ENCODE data around the gene HSD11B2.

Gene HSD11B2

GRCh38 chr16:67390816-67391423 lies 40.0 kb upstream of the HSD11B2 start:
- no peak overlapping the region for H3K4ac ChIP-seq (ENCODE audit: low read depth in 1 of 2, low read length in 2 of 2)
- H2BK12ac ChIP-seq (ENCODE audit: low read length in 2 of 2): no peak overlapping the region
- no peak overlapping the region for H2AK5ac ChIP-seq (ENCODE audit: low read length, severe bottlenecking)
- H3K9ac ChIP-seq (ENCODE audit: low read length): no peak overlapping the region
- no peak overlapping the region for H3K4me2 ChIP-seq (ENCODE audit: low read length, poor library complexity, severe bottlenecking)
- H3K4me3 ChIP-seq (ENCODE audit: insufficient read depth in 1 of 2, low read depth in 1 of 2, low read length in 2 of 2): no peak overlapping the region
- DNase-seq: no peak
- H3K27me3 ChIP-seq (ENCODE audit: control insufficient read depth in 1 of 2, insufficient read depth in 1 of 2, low read length in 2 of 2): peaks cover 37 to 76% of the 10 kb centered on the region in 2 experiments
- no peak overlapping the region for H2BK120ac ChIP-seq (ENCODE audit: low read depth, low read length)
- H3K4me1 ChIP-seq (ENCODE audit: control insufficient read depth, insufficient read depth, low read depth, low read length): peaks cover 31% of the 10 kb centered on the region
- H3K23ac ChIP-seq (ENCODE audit: low read length in 2 of 2): no peak overlapping the region
- no peak overlapping the region for H4K91ac ChIP-seq (ENCODE audit: low read length)
- H3K27ac ChIP-seq (ENCODE audit: low read length, poor library complexity, severe bottlenecking): no peak overlapping the region
- no peak overlapping the region for H2AFZ ChIP-seq (ENCODE audit: low read depth, low read length)
- H3K36me3 ChIP-seq (ENCODE audit: control insufficient read depth in 1 of 2, insufficient read depth in 2 of 2, low read depth in 1 of 2, low read length in 2 of 2): no peaks in the 10 kb centered on the region
- H3K79me1 ChIP-seq (replicated peaks; ENCODE audit: low read length, poor library complexity, severe bottlenecking): no peaks in the 10 kb centered on the region
- H3K14ac ChIP-seq (ENCODE audit: low read length in 2 of 2): peak overlapping the region in 1 of 2 experiments; percentile 10
- no peak overlapping the region for H2BK5ac ChIP-seq (ENCODE audit: low read depth, low read length, poor library complexity, severe bottlenecking)
- H3K18ac ChIP-seq (ENCODE audit: low read depth in 1 of 2, low read length in 2 of 2): no peak overlapping the region
- WGBS: 94% methylated on average over 11 of the region's 11 CpGs
- no peaks in the 10 kb centered on the region for H3K9me3 ChIP-seq (ENCODE audit: control insufficient read depth, low read length)
- no peak overlapping the region for H4K8ac ChIP-seq (ENCODE audit: low read length)
- H2BK15ac ChIP-seq (ENCODE audit: low read depth, poor library complexity, severe bottlenecking): no peak overlapping the region

- 85% methylated on average over 14 of the region's 15 CpGs for WGBS
- no peaks in the 10 kb centered on the region for H3K9me3 ChIP-seq (ENCODE audit: control insufficient read depth, low read length)
Observed at GRCh38 chr16:67391424-67392300, 39.3 kb upstream of the HSD11B2 start.

GRCh38 chr16:67392301-67393059 lies 38.4 kb upstream of the HSD11B2 start:
- WGBS: 93% methylated on average over 18 of the region's 18 CpGs
- Histone ChIP-seq H3K23ac (ENCODE audit: low read length in 2 of 2) (no peak overlapping the region), H4K8ac (ENCODE audit: low read length) (peak overlapping the region; percentile 39)

More at GRCh38 chr16:67391424-67392300, 39.3 kb upstream of the HSD11B2 start:
- peak overlapping the region in 1 of 2 experiments; percentile 29 for H2BK12ac ChIP-seq (ENCODE audit: low read length in 2 of 2)
- H3K36me3 ChIP-seq (ENCODE audit: control insufficient read depth in 1 of 2, insufficient read depth in 2 of 2, low read depth in 1 of 2, low read length in 2 of 2): no peaks in the 10 kb centered on the region
- no peak overlapping the region for H2AK5ac ChIP-seq (ENCODE audit: low read length, severe bottlenecking)
- no peak overlapping the region for H3K4ac ChIP-seq (ENCODE audit: low read depth in 1 of 2, low read length in 2 of 2)
- H4K8ac ChIP-seq (ENCODE audit: low read length): no peak overlapping the region
- no peak overlapping the region for H2AFZ ChIP-seq (ENCODE audit: low read depth, low read length)
- H3K4me2 ChIP-seq (ENCODE audit: low read length, poor library complexity, severe bottlenecking): no peak overlapping the region
- H2BK5ac ChIP-seq (ENCODE audit: low read depth, low read length, poor library complexity, severe bottlenecking): no peak overlapping the region
- H3K27ac ChIP-seq (ENCODE audit: low read length, poor library complexity, severe bottlenecking): no peak overlapping the region
- peak; percentile 18 for DNase-seq
- peaks cover 38% of the 10 kb centered on the region for H3K4me1 ChIP-seq (ENCODE audit: control insufficient read depth, insufficient read depth, low read depth, low read length)
- no peak overlapping the region for H2BK120ac ChIP-seq (ENCODE audit: low read depth, low read length)
- no peak overlapping the region for H4K91ac ChIP-seq (ENCODE audit: low read length)
- peak overlapping the region in 1 of 2 experiments; percentile 31 for H3K14ac ChIP-seq (ENCODE audit: low read length in 2 of 2)
- peaks cover 34 to 74% of the 10 kb centered on the region in 2 experiments for H3K27me3 ChIP-seq (ENCODE audit: control insufficient read depth in 1 of 2, insufficient read depth in 1 of 2, low read length in 2 of 2)
- H3K79me1 ChIP-seq (replicated peaks; ENCODE audit: low read length, poor library complexity, severe bottlenecking): no peaks in the 10 kb centered on the region
- no peak overlapping the region for H3K18ac ChIP-seq (ENCODE audit: low read depth in 1 of 2, low read length in 2 of 2)
- H3K4me3 ChIP-seq (ENCODE audit: insufficient read depth in 1 of 2, low read depth in 1 of 2, low read length in 2 of 2): no peak overlapping the region
- no peak overlapping the region for H2BK15ac ChIP-seq (ENCODE audit: low read depth, poor library complexity, severe bottlenecking)
- no peak overlapping the region for H3K23ac ChIP-seq (ENCODE audit: low read length in 2 of 2)
- peak overlapping the region; percentile 85 for H3K9ac ChIP-seq (ENCODE audit: low read length)

More at GRCh38 chr16:67392301-67393059, 38.4 kb upstream of the HSD11B2 start:
- Histone ChIP-seq H3K14ac (ENCODE audit: low read length in 2 of 2) (peak overlapping the region in 1 of 2 experiments; percentile 53), H2BK120ac (ENCODE audit: low read depth, low read length) (no peak overlapping the region), H2BK5ac (ENCODE audit: low read depth, low read length, poor library complexity, severe bottlenecking) (no peak overlapping the region), H3K4me2 (ENCODE audit: low read length, poor library complexity, severe bottlenecking) (no peak overlapping the region), H3K27me3 (ENCODE audit: control insufficient read depth in 1 of 2, insufficient read depth in 1 of 2, low read length in 2 of 2) (peaks cover 26 to 71% of the 10 kb centered on the region in 2 experiments), H3K4me3 (ENCODE audit: insufficient read depth in 1 of 2, low read depth in 1 of 2, low read length in 2 of 2) (peak overlapping the region in 1 of 2 experiments; percentile 74), H3K4ac (ENCODE audit: low read depth in 1 of 2, low read length in 2 of 2) (no peak overlapping the region), H2AFZ (ENCODE audit: low read depth, low read length) (no peak overlapping the region), H3K4me1 (ENCODE audit: control insufficient read depth, insufficient read depth, low read depth, low read length) (peaks cover 42% of the 10 kb centered on the region), H3K27ac (ENCODE audit: low read length, poor library complexity, severe bottlenecking) (no peak overlapping the region), H2BK12ac (ENCODE audit: low read length in 2 of 2) (peak overlapping the region; percentile 14 to 83), H2BK15ac (ENCODE audit: low read depth, poor library complexity, severe bottlenecking) (no peak overlapping the region), H3K18ac (ENCODE audit: low read depth in 1 of 2, low read length in 2 of 2) (peak overlapping the region in 1 of 2 experiments; percentile 38), H3K9me3 (ENCODE audit: control insufficient read depth, low read length) (no peaks in the 10 kb centered on the region), H3K36me3 (ENCODE audit: control insufficient read depth in 1 of 2, insufficient read depth in 2 of 2, low read depth in 1 of 2, low read length in 2 of 2) (no peaks in the 10 kb centered on the region), H3K79me1 (replicated peaks; ENCODE audit: low read length, poor library complexity, severe bottlenecking) (no peaks in the 10 kb centered on the region), H4K91ac (ENCODE audit: low read length) (no peak overlapping the region), H3K9ac (ENCODE audit: low read length) (peak overlapping the region; percentile 85), H2AK5ac (ENCODE audit: low read length, severe bottlenecking) (no peak overlapping the region)
- DNase-seq: no peak

Measured in mesenchymal stem cell (in vitro differentiated cells and primary cell).